ENCODE measurements around the gene NLRP9.

Gene NLRP9

GRCh38 chr19:55660991-55661390 lies 77.2 kb downstream of the NLRP9 start:
- no peaks in the 10 kb centered on the region for H3K9me3 ChIP-seq
- peaks cover 0 to 43% (median 42%) of the 10 kb centered on the region in 4 donors for H3K4me1 ChIP-seq
- intact Hi-C loops (cut with DNase I; ENCODE audit: low total_unique reads) = no loop called here
- no peak for TF ChIP-seq CTCF (IDR thresholded peaks at IDR 0.05)
- DNase-seq = no peak
- H3K27me3 ChIP-seq = no peaks in the 10 kb centered on the region
- H3K36me3 ChIP-seq = peaks cover 50 to 77% (median 68%) of the 10 kb centered on the region in 3 donors
- no peak overlapping the region for H3K4me3 ChIP-seq
- H3K27ac ChIP-seq = no peak overlapping the region

GRCh38 chr19:55660404-55660803 lies 77.8 kb downstream of the NLRP9 start:
- Histone ChIP-seq H3K4me3 (no peak overlapping the region), H3K4me1 (peaks cover 0 to 48% (median 47%) of the 10 kb centered on the region in 4 donors), H3K27ac (no peak overlapping the region), H3K36me3 (peaks cover 44 to 71% (median 62%) of the 10 kb centered on the region in 3 donors), H3K9me3 (no peaks in the 10 kb centered on the region), H3K27me3 (no peaks in the 10 kb centered on the region)
- no peak for DNase-seq
- no peak for TF ChIP-seq CTCF (IDR thresholded peaks at IDR 0.05)
- intact Hi-C loops (cut with DNase I; ENCODE audit: low total_unique reads) = no loop called here

- H3K27me3 ChIP-seq = no peaks in the 10 kb centered on the region
- H3K4me3 ChIP-seq = no peak overlapping the region
- intact Hi-C loops (cut with DNase I; ENCODE audit: low total_unique reads) = no loop called here
- H3K27ac ChIP-seq = no peak overlapping the region
- H3K4me1 ChIP-seq = peaks cover 0 to 48% (median 47%) of the 10 kb centered on the region in 4 donors
- no peaks in the 10 kb centered on the region for H3K9me3 ChIP-seq
- H3K36me3 ChIP-seq = peaks cover 42 to 65% (median 58%) of the 10 kb centered on the region in 3 donors
- no peak for DNase-seq
- TF ChIP-seq CTCF (IDR thresholded peaks at IDR 0.05) = no peak
Observed at GRCh38 chr19:55659822-55660221, 78.4 kb downstream of the NLRP9 start.

GRCh38 chr19:55658846-55659459 lies 79.2 kb downstream of the NLRP9 start:
- no peak for TF ChIP-seq CTCF (IDR thresholded peaks at IDR 0.05)
- no peak for DNase-seq
- intact Hi-C loops (cut with DNase I; ENCODE audit: low total_unique reads) = no loop called here
- Histone ChIP-seq H3K4me3 (no peak overlapping the region), H3K27ac (no peak overlapping the region), H3K27me3 (no peaks in the 10 kb centered on the region), H3K36me3 (peaks cover 34 to 56% (median 49%) of the 10 kb centered on the region in 3 donors), H3K9me3 (no peaks in the 10 kb centered on the region), H3K4me1 (peaks cover 0 to 48% (median 47%) of the 10 kb centered on the region in 4 donors)

All from tibial artery (tissue), 4 donors.